HL-60 (cell line): Measurements from ENCODE around the gene CBL.

Experiments
- SPI1 ChIP-seq: IDR thresholded peaks from 2 replicates; pipeline ENCODE4 v1.6.1; 2012; ENCODE audit warnings: low read depth, mild to moderate bottlenecking, borderline replicate concordance
- TF ChIP-seq, protein P1 (sequence below): IDR thresholded peaks from one replicate; pipeline ENCODE4 v1.5.1; 2011; ENCODE audit warnings: low read length, control low read depth, inconsistent platforms; ENCODE audit not compliant: insufficient read depth

DNA sequence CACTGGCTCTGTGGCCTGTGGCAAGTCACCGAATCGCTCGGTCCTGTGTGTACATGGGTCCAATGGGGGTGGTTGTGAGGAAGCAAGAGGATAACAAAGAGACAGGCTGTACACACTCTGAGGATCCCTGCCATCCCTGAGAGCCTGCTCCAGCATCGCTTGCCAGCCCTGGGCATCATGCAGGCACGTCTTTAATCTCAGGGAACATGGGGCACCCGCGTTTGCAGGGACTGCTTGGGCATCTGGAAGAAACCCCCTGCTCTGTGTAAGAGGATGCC lies 135.8 kb downstream of the CBL start:
- TF ChIP-seq, protein P1, sequence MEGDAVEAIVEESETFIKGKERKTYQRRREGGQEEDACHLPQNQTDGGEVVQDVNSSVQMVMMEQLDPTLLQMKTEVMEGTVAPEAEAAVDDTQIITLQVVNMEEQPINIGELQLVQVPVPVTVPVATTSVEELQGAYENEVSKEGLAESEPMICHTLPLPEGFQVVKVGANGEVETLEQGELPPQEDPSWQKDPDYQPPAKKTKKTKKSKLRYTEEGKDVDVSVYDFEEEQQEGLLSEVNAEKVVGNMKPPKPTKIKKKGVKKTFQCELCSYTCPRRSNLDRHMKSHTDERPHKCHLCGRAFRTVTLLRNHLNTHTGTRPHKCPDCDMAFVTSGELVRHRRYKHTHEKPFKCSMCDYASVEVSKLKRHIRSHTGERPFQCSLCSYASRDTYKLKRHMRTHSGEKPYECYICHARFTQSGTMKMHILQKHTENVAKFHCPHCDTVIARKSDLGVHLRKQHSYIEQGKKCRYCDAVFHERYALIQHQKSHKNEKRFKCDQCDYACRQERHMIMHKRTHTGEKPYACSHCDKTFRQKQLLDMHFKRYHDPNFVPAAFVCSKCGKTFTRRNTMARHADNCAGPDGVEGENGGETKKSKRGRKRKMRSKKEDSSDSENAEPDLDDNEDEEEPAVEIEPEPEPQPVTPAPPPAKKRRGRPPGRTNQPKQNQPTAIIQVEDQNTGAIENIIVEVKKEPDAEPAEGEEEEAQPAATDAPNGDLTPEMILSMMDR = no peak
- no peak for TF ChIP-seq SPI1
